Liver (tissue), 9 donors: ENCODE measurements around the gene AK5. TPM values are rescaled to one million over a fixed set of nuclear protein-coding genes. Genes with fewer than 3 reads are reported as not detected.

Source experiments
- DNase-seq: peaks from one replicate; pipeline ENCODE4 v3.0.0-alpha.2; 2017; ENCODE audit warnings: low spot score
- H3K27ac ChIP-seq, 2 donors: one replicate each; pipeline ENCODE4 v1.7.0; 2013; ENCODE audit warnings: inconsistent platforms in 2 of 2, low read length in 2 of 2, control low read depth in 1 of 2, low read depth in 1 of 2, mild to moderate bottlenecking in 1 of 2
- H3K27me3 ChIP-seq, 4 donors: one replicate each; pipeline versions ENCODE4 v1.6.1 to v1.7.0; 2013; ENCODE audit warnings: low read length in 3 of 4, inconsistent platforms in 1 of 4, mild to moderate bottlenecking in 1 of 4, moderate library complexity in 1 of 4; ENCODE audit not compliant: control insufficient read depth in 4 of 4, insufficient read depth in 4 of 4
- H3K36me3 ChIP-seq, 4 donors: one replicate each; pipeline versions ENCODE4 v1.6.1 to v1.7.0; 2013; ENCODE audit warnings: low read length in 3 of 4, mild to moderate bottlenecking in 3 of 4, low read depth in 1 of 4, moderate library complexity in 1 of 4; ENCODE audit not compliant: control insufficient read depth in 4 of 4, insufficient read depth in 3 of 4
- H3K4me1 ChIP-seq, 4 donors: one replicate each; pipeline versions ENCODE4 v1.6.1 to v1.7.0; 2013; ENCODE audit warnings: low read length in 3 of 4, mild to moderate bottlenecking in 3 of 4, moderate library complexity in 1 of 4; ENCODE audit not compliant: control insufficient read depth in 4 of 4, insufficient read depth in 4 of 4
- H3K4me3 ChIP-seq, 3 donors: one replicate each; pipeline versions ENCODE4 v1.6.1 to v1.7.0; 2013; ENCODE audit warnings: low read length in 3 of 3, control low read depth in 1 of 3, low read depth in 1 of 3, mild to moderate bottlenecking in 1 of 3
- H3K9ac ChIP-seq, 2 donors: one replicate each; pipeline ENCODE4 v1.7.0; 2013; ENCODE audit warnings: low read length in 2 of 2, mild to moderate bottlenecking in 2 of 2, moderate library complexity in 2 of 2, control low read depth in 1 of 2, low read depth in 1 of 2
- H3K9me3 ChIP-seq, 4 donors: one replicate each; pipeline versions ENCODE4 v1.6.1 to v1.7.0; 2013; ENCODE audit warnings: low read length in 3 of 4; ENCODE audit not compliant: control insufficient read depth in 4 of 4
- CTCF ChIP-seq: fragments of 150-350 bp; IDR thresholded peaks from 2 replicates; pipeline ENCODE4 v1.5.1; 2017; ENCODE audit warnings: improper control_type of control experiment, low read depth, low read length; ENCODE audit not compliant: missing input control
- EGR1 ChIP-seq, 2 donors: IDR thresholded peaks; 2 replicates each; pipeline ENCODE4 v1.6.1; 2016 to 2018; ENCODE audit warnings: antibody characterized with exemption in 2 of 2, low read depth in 2 of 2
- FOXA1 ChIP-seq: IDR thresholded peaks from 2 replicates; pipeline ENCODE4 v1.6.1; 2016; ENCODE audit warnings: antibody characterized with exemption
- FOXA2 ChIP-seq: IDR thresholded peaks from 2 replicates; pipeline ENCODE4 v1.6.1; 2016; ENCODE audit warnings: antibody characterized with exemption
- GABPA ChIP-seq, 2 donors: IDR thresholded peaks in 1 of 2; conservative IDR thresholded peaks in 1 of 2; 2 replicates each; pipeline ENCODE4 v1.6.1; 2016; ENCODE audit warnings: antibody characterized with exemption in 2 of 2, mild to moderate bottlenecking in 1 of 2, moderate library complexity in 1 of 2
- HNF4A ChIP-seq, 2 donors: conservative IDR thresholded peaks; 2 replicates each; pipeline ENCODE4 v1.6.1; 2016; ENCODE audit warnings: antibody characterized with exemption in 2 of 2, mild to moderate bottlenecking in 2 of 2
- HNF4G ChIP-seq: IDR thresholded peaks from 2 replicates; pipeline ENCODE4 v1.6.1; 2016; ENCODE audit warnings: antibody characterized with exemption
- JUND ChIP-seq, 2 donors: IDR thresholded peaks; 2 replicates each; pipeline ENCODE4 v1.6.1; 2016; ENCODE audit warnings: antibody characterized with exemption in 2 of 2
- MAX ChIP-seq: IDR thresholded peaks from 2 replicates; pipeline ENCODE4 v1.6.1; 2016; ENCODE audit warnings: antibody characterized with exemption
- NR2F2 ChIP-seq: IDR thresholded peaks from 2 replicates; pipeline ENCODE4 v1.6.1; 2016; ENCODE audit warnings: antibody characterized with exemption
- RAD21 ChIP-seq, 2 donors: IDR thresholded peaks; 2 replicates each; pipeline ENCODE4 v1.6.1; 2016; ENCODE audit warnings: antibody characterized with exemption in 2 of 2, mild to moderate bottlenecking in 2 of 2
- REST ChIP-seq: IDR thresholded peaks from 2 replicates; pipeline ENCODE4 v1.6.1; 2016; ENCODE audit warnings: antibody characterized with exemption, mild to moderate bottlenecking
- RXRA ChIP-seq, 2 donors: IDR thresholded peaks; 2 replicates each; pipeline ENCODE4 v1.6.1; 2017 to 2018; ENCODE audit warnings: antibody characterized with exemption in 2 of 2, mild to moderate bottlenecking in 1 of 2
- SP1 ChIP-seq: IDR thresholded peaks from 2 replicates; pipeline ENCODE4 v1.6.1; 2018; ENCODE audit warnings: antibody characterized with exemption, mild to moderate bottlenecking
- TAF1 ChIP-seq: conservative IDR thresholded peaks from 2 replicates; pipeline ENCODE4 v1.6.1; 2016; ENCODE audit warnings: antibody characterized with exemption, mild to moderate bottlenecking
- YY1 ChIP-seq: IDR thresholded peaks from 2 replicates; pipeline ENCODE4 v1.6.1; 2016; ENCODE audit warnings: antibody characterized with exemption, mild to moderate bottlenecking
- WGBS: extraction: QIAGEN DNeasy Blood & Tissue Kit; methylation state at CpG from one replicate; pipeline ENCODE4 v1.1.7; 2013; 5-methylcytosine and 5-hydroxymethylcytosine counted together
- polyA plus RNA-seq, 2 donors: library from polyadenylated mRNA; stranded (reverse) in 1 of 2; unstranded in 1 of 2; fragments of 200-250 nt in 1 of 2; fragments of >200 nt in 1 of 2; fragmentation: Nextera tagmentation in 1 of 2; extraction: Ambion mirVana in 1 of 2; gene quantifications; one replicate each; pipeline versions ENCODE4 v1.2.1 to v1.2.3, GENCODE V29; 2013 to 2015
- total RNA-seq, 2 donors: library from RNA; depleted of rRNA; stranded (reverse); fragments of >200 nt; gene quantifications; one replicate each; pipeline ENCODE4 v1.2.3, GENCODE V29; 2014
- TF ChIP-seq, protein P1 (sequence below): IDR thresholded peaks from 2 replicates; pipeline ENCODE4 v1.6.1; 2016; ENCODE audit warnings: antibody characterized with exemption
- TF ChIP-seq, protein P2 (sequence below): IDR thresholded peaks from 2 replicates; pipeline ENCODE4 v1.6.1; 2016; ENCODE audit warnings: antibody characterized with exemption
- donor health status: healthy.
- donor health status: healthy.
- donor health status: healthy.
- donor health status: healthy.
- donor health status: healthy.

Gene AK5
- total and polyA plus RNA-seq, 4 donors = 0.12 to 0.33 (median 0.23) TPM

- 82% methylated on average over 3 of the region's 3 CpGs for WGBS
- H3K4me3 ChIP-seq = no peak overlapping the region
Observed at GRCh38 chr1:77316966-77317365, 35.1 kb downstream of the AK5 start.

More at GRCh38 chr1:77316966-77317365, 35.1 kb downstream of the AK5 start:
- Histone ChIP-seq H3K27me3 (no peaks in the 10 kb centered on the region), H3K36me3 (no peaks in the 10 kb centered on the region), H3K9me3 (no peaks in the 10 kb centered on the region), H3K4me1 (no peaks in the 10 kb centered on the region), H3K9ac (no peak overlapping the region), H3K27ac (no peak overlapping the region)
- no peak for DNase-seq
- no peak for TF ChIP-seq SP1
- no peak for TF ChIP-seq FOXA2
- no peak for TF ChIP-seq EGR1 (IDR thresholded peaks at IDR 0.05; ENCODE audit: low read depth in 2 of 2)
- TF ChIP-seq, protein P1, sequence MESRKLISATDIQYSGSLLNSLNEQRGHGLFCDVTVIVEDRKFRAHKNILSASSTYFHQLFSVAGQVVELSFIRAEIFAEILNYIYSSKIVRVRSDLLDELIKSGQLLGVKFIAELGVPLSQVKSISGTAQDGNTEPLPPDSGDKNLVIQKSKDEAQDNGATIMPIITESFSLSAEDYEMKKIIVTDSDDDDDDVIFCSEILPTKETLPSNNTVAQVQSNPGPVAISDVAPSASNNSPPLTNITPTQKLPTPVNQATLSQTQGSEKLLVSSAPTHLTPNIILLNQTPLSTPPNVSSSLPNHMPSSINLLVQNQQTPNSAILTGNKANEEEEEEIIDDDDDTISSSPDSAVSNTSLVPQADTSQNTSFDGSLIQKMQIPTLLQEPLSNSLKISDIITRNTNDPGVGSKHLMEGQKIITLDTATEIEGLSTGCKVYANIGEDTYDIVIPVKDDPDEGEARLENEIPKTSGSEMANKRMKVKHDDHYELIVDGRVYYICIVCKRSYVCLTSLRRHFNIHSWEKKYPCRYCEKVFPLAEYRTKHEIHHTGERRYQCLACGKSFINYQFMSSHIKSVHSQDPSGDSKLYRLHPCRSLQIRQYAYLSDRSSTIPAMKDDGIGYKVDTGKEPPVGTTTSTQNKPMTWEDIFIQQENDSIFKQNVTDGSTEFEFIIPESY = no peak
- TF ChIP-seq FOXA1 = no peak
- no peak for TF ChIP-seq YY1
- TF ChIP-seq TAF1 = no peak
- no peak for TF ChIP-seq NR2F2
- no peak for TF ChIP-seq HNF4G
- no peak for TF ChIP-seq REST
- TF ChIP-seq, protein P2, sequence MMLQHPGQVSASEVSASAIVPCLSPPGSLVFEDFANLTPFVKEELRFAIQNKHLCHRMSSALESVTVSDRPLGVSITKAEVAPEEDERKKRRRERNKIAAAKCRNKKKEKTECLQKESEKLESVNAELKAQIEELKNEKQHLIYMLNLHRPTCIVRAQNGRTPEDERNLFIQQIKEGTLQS = no peak
- TF ChIP-seq MAX = no peak
- no peak for TF ChIP-seq CTCF
- no peak for TF ChIP-seq RAD21 (IDR thresholded peaks at IDR 0.05)
- TF ChIP-seq JUND (IDR thresholded peaks at IDR 0.05) = no peak
- no peak for TF ChIP-seq RXRA (IDR thresholded peaks at IDR 0.05)
- TF ChIP-seq GABPA (IDR thresholded peaks at IDR 0.05 in 1 of 2, conservative IDR thresholded peaks at IDR 0.05 in 1 of 2) = no peak
- TF ChIP-seq HNF4A (conservative IDR thresholded peaks at IDR 0.05) = no peak
